A673 (cell line): ENCODE measurements around the gene CARHSP1. TPM values are rescaled to one million over a fixed set of nuclear protein-coding genes. Genes with fewer than 3 reads are reported as not detected.
A peak's percentile ranks its signal among the peaks of the same experiment; 100 is the strongest.

Experiments
- BruUV-seq: library from RNA; stranded (reverse); fragments of 400-500 nt; replicated peaks from 2 replicates; lab custom pipeline; 2021; lab: Mats Ljungman, UMichigan
- CTCF ChIA-PET: fragments of 300-600 bp; sonication (Branson Sonifier 250); formaldehyde crosslinking; loops from one replicate; lab custom pipeline; 2022; ENCODE audit warnings: antibody characterized with exemption; lab: Charles Lee
- POLR2A ChIA-PET: fragments of 300-600 bp; sonication (Branson Sonifier 250); formaldehyde crosslinking; loops from one replicate; lab custom pipeline; 2022; ENCODE audit warnings: antibody characterized with exemption; ENCODE audit not compliant: low non-redundant PET; lab: Charles Lee
- DNase-seq: peaks from one replicate; pipeline ENCODE4 v3.0.0-alpha.2; 2015; ENCODE audit warnings: low spot score
- H3K27ac ChIP-seq: fragments of 200-600 bp; sonication (generic); 2 replicates; pipeline ENCODE4 v1.5.1; 2016; ENCODE audit warnings: mixed run types, low read depth, mild to moderate bottlenecking, mixed read lengths, antibody characterized with exemption, low read length; ENCODE audit not compliant: poor library complexity, severe bottlenecking
- H3K27me3 ChIP-seq: fragments of 200-600 bp; sonication (generic); replicated peaks from 2 replicates; pipeline ENCODE4 v1.6.1; 2017; ENCODE audit warnings: mixed run types, low read depth, mild to moderate bottlenecking, mixed read lengths, antibody characterized with exemption, low read length; ENCODE audit not compliant: insufficient read depth, poor library complexity
- H3K36me3 ChIP-seq: fragments of 200-600 bp; sonication (generic); 2 replicates; pipeline ENCODE4 v1.6.1; 2016; ENCODE audit warnings: mixed run types, mild to moderate bottlenecking, mixed read lengths, antibody characterized with exemption, low read length; ENCODE audit not compliant: insufficient read depth, poor library complexity, severe bottlenecking
- H3K4me1 ChIP-seq: fragments of 200-600 bp; sonication (generic); 2 replicates; pipeline ENCODE4 v1.6.1; 2017; ENCODE audit warnings: mixed run types, mild to moderate bottlenecking, mixed read lengths, antibody characterized with exemption, low read length; ENCODE audit not compliant: insufficient read depth, poor library complexity, severe bottlenecking
- H3K4me3 ChIP-seq: fragments of 200-600 bp; sonication (generic); 2 replicates; pipeline ENCODE4 v1.5.1; 2016; ENCODE audit warnings: low read depth, mixed run types, mild to moderate bottlenecking, mixed read lengths, low read length; ENCODE audit not compliant: poor library complexity, severe bottlenecking
- H3K9me3 ChIP-seq: fragments of 200-600 bp; sonication (generic); 2 replicates; pipeline ENCODE4 v1.6.1; 2016; ENCODE audit warnings: mixed run types, low read depth, mild to moderate bottlenecking, mixed read lengths, antibody characterized with exemption, low read length; ENCODE audit not compliant: poor library complexity, severe bottlenecking
- EZH2 ChIP-seq: fragments of 200-600 bp; sonication (generic); IDR thresholded peaks from 2 replicates; pipeline ENCODE4 v1.6.1; 2017; ENCODE audit warnings: borderline replicate concordance, low read depth, mild to moderate bottlenecking, mixed read lengths, antibody characterized with exemption, low read length; ENCODE audit not compliant: poor library complexity, severe bottlenecking
- intact Hi-C: fragments of 100-400 bp; cut with micrococcal nuclease; formaldehyde crosslinking; loops from one replicate; pipeline ENCODE4 v1.10.0; 2022; ENCODE audit not compliant: unreplicated experiment
- total RNA-seq: library from RNA; stranded (reverse); gene quantifications from 2 replicates; pipeline ENCODE4 v1.2.3, GENCODE V29; 2021
- TF ChIP-seq, protein P1 (sequence below): fragments of 300-800, 200-600 bp; sonication (generic); conservative IDR thresholded peaks from 2 replicates; pipeline ENCODE4 v1.5.1; 2017; ENCODE audit warnings: low read depth, mild to moderate bottlenecking, antibody characterized with exemption, low read length, moderate library complexity, mixed read lengths

The CARHSP1 gene
- total RNA-seq, 1 experiment from 2014 or later = 316 TPM

DNA sequence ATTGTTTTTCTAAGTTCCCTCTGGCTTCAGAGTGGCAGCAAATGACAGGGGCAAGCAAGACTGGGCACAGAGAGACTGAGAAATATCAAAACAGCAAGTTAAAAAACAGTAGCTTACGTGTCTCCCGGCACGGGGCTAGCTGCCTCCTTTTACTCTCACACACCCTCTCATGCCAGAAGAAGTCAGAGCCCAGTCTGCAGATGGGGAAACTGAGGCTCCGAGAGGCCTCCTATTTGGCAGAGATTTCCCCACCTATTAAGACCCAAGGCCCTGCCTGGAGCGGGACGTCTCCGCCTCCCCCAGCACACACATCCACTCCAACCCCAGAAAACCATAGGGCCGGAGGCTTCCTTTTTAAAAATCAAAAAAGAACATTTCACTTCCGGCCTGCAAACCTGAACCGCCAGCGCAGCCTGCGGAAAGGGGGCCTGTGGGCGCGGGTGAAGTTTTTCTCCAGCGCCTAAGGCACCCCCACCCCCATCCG lies 832 bp downstream of the CARHSP1 start:
- ChIA-PET POLR2A (no interaction called here), CTCF (no interaction called here)
- peak overlapping the region; percentile 90 for H3K4me3 ChIP-seq
- H3K9me3 ChIP-seq = no peaks in the 10 kb centered on the region
- DNase-seq = no peak
- peaks cover 49% of the 10 kb centered on the region for H3K4me1 ChIP-seq
- intact Hi-C loops = loop anchor here (2.0 to 5.0 kb wide), 3 partner anchors 71 to 291 kb away; partner anchors contain the start of genes PMM2 and TMEM186
- peak overlapping the region; percentile 96 for H3K27ac ChIP-seq
- peaks cover 23% of the 10 kb centered on the region for H3K36me3 ChIP-seq
- no peaks in the 10 kb centered on the region for H3K27me3 ChIP-seq
- BruUV-seq = TSS peak; percentile 74
- TF ChIP-seq EZH2 = no peak
- TF ChIP-seq, protein P1, sequence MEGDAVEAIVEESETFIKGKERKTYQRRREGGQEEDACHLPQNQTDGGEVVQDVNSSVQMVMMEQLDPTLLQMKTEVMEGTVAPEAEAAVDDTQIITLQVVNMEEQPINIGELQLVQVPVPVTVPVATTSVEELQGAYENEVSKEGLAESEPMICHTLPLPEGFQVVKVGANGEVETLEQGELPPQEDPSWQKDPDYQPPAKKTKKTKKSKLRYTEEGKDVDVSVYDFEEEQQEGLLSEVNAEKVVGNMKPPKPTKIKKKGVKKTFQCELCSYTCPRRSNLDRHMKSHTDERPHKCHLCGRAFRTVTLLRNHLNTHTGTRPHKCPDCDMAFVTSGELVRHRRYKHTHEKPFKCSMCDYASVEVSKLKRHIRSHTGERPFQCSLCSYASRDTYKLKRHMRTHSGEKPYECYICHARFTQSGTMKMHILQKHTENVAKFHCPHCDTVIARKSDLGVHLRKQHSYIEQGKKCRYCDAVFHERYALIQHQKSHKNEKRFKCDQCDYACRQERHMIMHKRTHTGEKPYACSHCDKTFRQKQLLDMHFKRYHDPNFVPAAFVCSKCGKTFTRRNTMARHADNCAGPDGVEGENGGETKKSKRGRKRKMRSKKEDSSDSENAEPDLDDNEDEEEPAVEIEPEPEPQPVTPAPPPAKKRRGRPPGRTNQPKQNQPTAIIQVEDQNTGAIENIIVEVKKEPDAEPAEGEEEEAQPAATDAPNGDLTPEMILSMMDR = no peak

DNA sequence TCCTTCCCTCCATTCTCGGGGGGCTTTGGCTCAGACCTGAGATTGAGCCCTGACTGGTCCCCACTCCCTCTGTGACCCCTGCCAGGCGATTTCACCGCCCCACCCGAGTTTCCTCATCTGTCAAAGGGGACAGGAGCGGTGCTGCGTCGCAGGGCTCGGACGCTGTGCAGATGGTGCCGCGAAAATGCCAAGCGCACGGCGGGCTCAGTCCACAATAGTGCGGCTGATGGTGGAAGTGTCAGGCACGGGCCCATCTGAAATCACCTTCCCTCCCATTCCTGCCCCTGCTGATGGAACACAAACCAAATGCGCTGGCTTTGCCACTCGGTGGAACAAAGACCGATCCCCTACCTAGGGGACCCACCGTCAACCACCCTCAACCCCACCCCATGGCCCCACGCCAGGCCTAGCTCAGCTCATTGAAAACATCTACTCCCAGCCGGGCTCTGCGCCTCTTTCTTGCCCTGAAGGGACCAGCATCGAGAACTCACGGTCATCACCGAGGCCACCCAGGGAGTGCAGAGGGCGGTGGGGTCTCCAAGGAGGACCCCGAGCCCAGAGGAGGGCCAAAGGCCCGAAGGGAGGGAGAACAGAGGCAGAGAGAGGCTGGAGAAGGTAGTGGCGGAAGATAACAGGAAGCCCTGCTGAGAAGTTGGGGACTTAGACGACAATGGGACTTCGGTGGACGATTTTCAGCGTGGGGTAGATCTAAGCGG lies 1.4 kb downstream of the CARHSP1 start:
- no TSS peak for BruUV-seq
- ChIA-PET POLR2A (no interaction called here), CTCF (interaction anchor here (0.7 kb wide), 1 partner anchor 208 kb away, joined by 3 read pairs; no protein-coding TSS in a partner anchor)

DNA sequence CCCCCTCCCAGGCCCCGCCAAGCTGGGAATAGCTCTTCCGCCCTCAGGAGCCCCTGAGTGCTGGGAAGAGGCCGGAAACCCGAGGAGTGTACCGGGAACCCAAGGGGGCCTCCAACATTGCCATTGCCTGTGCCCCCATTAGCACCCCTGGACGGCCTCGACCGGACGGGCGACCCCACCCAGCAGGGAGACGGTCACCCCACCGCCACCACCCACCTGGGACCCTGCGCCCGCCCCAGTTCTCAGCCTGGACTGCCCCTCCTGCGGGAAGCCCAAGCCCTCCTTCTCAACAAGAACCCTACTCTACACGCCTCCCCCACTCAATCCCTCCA lies 2.0 kb downstream of the CARHSP1 start:
- TF ChIP-seq EZH2 = no peak
- TF ChIP-seq, protein P1 = no peak
- H3K9me3 ChIP-seq = no peaks in the 10 kb centered on the region
- peak overlapping the region; percentile 96 for H3K27ac ChIP-seq
- ChIA-PET POLR2A (no interaction called here), CTCF (no interaction called here)
- intact Hi-C loops = loop anchor here (5.0 kb wide), 2 partner anchors 70 to 205 kb away; partner anchors contain the start of genes PMM2 and TMEM186
- no peak for DNase-seq
- peaks cover 54% of the 10 kb centered on the region for H3K4me1 ChIP-seq
- BruUV-seq = no TSS peak
- no peaks in the 10 kb centered on the region for H3K27me3 ChIP-seq
- H3K4me3 ChIP-seq = peak overlapping the region; percentile 90
- H3K36me3 ChIP-seq = peaks cover 23% of the 10 kb centered on the region

More for the DNA sequence above, 1.4 kb downstream of the CARHSP1 start:
- peaks cover 49% of the 10 kb centered on the region for H3K4me1 ChIP-seq
- H3K36me3 ChIP-seq = peaks cover 23% of the 10 kb centered on the region
- DNase-seq = peak; percentile 53
- intact Hi-C loops = loop anchor here (5.0 kb wide), 2 partner anchors 70 to 205 kb away; partner anchors contain the start of genes PMM2 and TMEM186
- peak overlapping the region; percentile 90 for H3K4me3 ChIP-seq
- TF ChIP-seq, protein P1 = no peak
- no peak for TF ChIP-seq EZH2
- no peaks in the 10 kb centered on the region for H3K9me3 ChIP-seq
- H3K27me3 ChIP-seq = no peaks in the 10 kb centered on the region
- peak overlapping the region; percentile 96 for H3K27ac ChIP-seq
